ENCODE measurements around the gene ANAPC7. TPM values are rescaled to one million over a fixed set of nuclear protein-coding genes. Genes with fewer than 3 reads are reported as not detected.
"Not testable (repeated sequence)": the region's sequence is repeated elsewhere in the genome, so short reads cannot be mapped to it uniquely, and the experiment has no call there.

Gene ANAPC7
- total RNA-seq, 1 experiment from 2014 or later: 91.1 TPM

DNA sequence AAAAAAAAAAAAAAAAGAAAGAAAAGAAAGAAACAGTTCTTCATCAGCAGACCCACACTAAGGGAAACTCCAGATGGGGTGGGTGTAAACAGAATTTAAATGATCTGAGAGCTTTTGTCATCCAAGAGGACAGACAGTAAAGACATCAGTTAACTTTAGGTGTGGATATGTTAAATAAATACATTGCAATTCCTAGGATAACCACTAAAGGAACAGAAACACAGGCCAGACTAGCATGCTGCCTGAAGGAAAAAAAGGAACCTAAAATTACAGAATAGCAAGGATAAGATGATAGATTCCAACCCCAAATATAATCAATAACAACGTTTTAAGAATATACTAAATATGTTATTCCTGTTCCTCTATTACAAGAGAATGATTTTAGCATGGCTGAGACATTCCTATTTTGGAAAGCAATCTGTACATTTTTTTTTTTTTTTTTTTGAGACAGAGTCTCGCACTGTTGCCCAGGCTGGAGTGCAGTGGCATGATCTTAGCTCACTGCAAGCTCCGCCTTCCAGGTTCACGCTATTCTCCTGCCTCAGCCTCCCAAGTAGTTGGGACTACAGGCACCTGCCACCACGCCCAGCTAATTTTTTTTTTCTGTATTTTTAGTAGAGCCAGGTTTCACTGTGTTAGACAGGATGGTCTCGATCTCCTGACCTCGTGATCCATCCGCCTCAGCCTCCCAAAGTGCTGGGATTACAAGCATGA, 45.0 kb downstream of the ANAPC7 start:
- not testable (repeated sequence) for H3K9me3 ChIP-seq (ENCODE audit: control insufficient read depth, low read depth, low read length); H3K9me3 Mint-ChIP-seq; H3K79me1 ChIP-seq (ENCODE audit: insufficient read depth, low read depth, low read length, poor library complexity, severe bottlenecking); DNase-seq; H3K36me3 Mint-ChIP-seq (ENCODE audit: insufficient read depth in 1 of 3, low read depth in 3 of 3); H3K27ac ChIP-seq (ENCODE audit: insufficient read length, low read depth, low read length); H2AFZ ChIP-seq (ENCODE audit: low read length); H3K18ac ChIP-seq (ENCODE audit: insufficient read length, low read depth, low read length); H4K91ac ChIP-seq (ENCODE audit: insufficient read length, low read depth, low read length); H3K4me2 ChIP-seq (ENCODE audit: insufficient read depth, insufficient read length, low read length); H2BK120ac ChIP-seq (ENCODE audit: low read depth, low read length, poor library complexity, severe bottlenecking); H2BK15ac ChIP-seq (ENCODE audit: low read depth, low read length); H3K27me3 Mint-ChIP-seq (ENCODE audit: low read depth); H3K23ac ChIP-seq (ENCODE audit: insufficient read length, low read depth, low read length); H3K4me1 ChIP-seq (ENCODE audit: insufficient read depth, low read length); H3K4me3 Mint-ChIP-seq; H3T11ph ChIP-seq (ENCODE audit: low read length); H3K79me2 ChIP-seq (ENCODE audit: insufficient read depth, low read length); H3K9ac ChIP-seq (ENCODE audit: extremely low read depth, insufficient read length, low read length); H2AK5ac ChIP-seq (ENCODE audit: insufficient read length, low read length); H4K8ac ChIP-seq (replicated peaks; ENCODE audit: insufficient read length, low read depth, low read length); H3K56ac ChIP-seq (ENCODE audit: insufficient read length, low read depth, low read length); H3K23me2 ChIP-seq (ENCODE audit: insufficient read length, low read depth, low read length, poor library complexity, severe bottlenecking); H2BK20ac ChIP-seq (ENCODE audit: low read depth, low read length, poor library complexity, severe bottlenecking); H3K27me3 ChIP-seq (ENCODE audit: insufficient read depth, low read length); H2BK12ac ChIP-seq (ENCODE audit: insufficient read length, low read depth, low read length); H3K14ac ChIP-seq (ENCODE audit: insufficient read depth, low read length); H3K4me1 Mint-ChIP-seq; H4K5ac ChIP-seq (ENCODE audit: insufficient read length, low read depth, low read length); H3K4ac ChIP-seq (ENCODE audit: low read depth, low read length); H2BK5ac ChIP-seq (ENCODE audit: insufficient read length, low read length); H4K20me1 ChIP-seq (ENCODE audit: control insufficient read depth, insufficient read depth, insufficient read length)
- no CpG with 5 or more reads among the region's 8 CpGs for WGBS (ENCODE audit: extremely low coverage, insufficient read length, low lambda C conversion rate)
- H3K27ac Mint-ChIP-seq: peak overlapping the region in 1 of 3 experiments; percentile 65; a peak in 1 of 7 replicates
- TF ChIP-seq, protein P1, sequence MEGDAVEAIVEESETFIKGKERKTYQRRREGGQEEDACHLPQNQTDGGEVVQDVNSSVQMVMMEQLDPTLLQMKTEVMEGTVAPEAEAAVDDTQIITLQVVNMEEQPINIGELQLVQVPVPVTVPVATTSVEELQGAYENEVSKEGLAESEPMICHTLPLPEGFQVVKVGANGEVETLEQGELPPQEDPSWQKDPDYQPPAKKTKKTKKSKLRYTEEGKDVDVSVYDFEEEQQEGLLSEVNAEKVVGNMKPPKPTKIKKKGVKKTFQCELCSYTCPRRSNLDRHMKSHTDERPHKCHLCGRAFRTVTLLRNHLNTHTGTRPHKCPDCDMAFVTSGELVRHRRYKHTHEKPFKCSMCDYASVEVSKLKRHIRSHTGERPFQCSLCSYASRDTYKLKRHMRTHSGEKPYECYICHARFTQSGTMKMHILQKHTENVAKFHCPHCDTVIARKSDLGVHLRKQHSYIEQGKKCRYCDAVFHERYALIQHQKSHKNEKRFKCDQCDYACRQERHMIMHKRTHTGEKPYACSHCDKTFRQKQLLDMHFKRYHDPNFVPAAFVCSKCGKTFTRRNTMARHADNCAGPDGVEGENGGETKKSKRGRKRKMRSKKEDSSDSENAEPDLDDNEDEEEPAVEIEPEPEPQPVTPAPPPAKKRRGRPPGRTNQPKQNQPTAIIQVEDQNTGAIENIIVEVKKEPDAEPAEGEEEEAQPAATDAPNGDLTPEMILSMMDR (conservative IDR thresholded peaks at IDR 0.05): peak; percentile 38; the same call in 2 of the 3 replicates
